Retina (tissue), 1 donor: ENCODE results near the gene CENPB.
"Not testable (repeated sequence)": the region's sequence is repeated elsewhere in the genome, so short reads cannot be mapped to it uniquely, and the experiment has no call there.

Experiments
- DNase-seq: peaks from one replicate; pipeline ENCODE4 v3.0.0-alpha.2; 2016

The CENPB gene

GRCh38 chr20:3811467-3812258 is 25.1 kb upstream of the CENPB start:
- peak; percentile 68 for DNase-seq

- DNase-seq = no peak
Observed at GRCh38 chr20:3808544-3808943, 22.0 kb upstream of the CENPB start.

GRCh38 chr20:3804781-3805180 is 18.2 kb upstream of the CENPB start:
- DNase-seq = no peak

- no peak for DNase-seq
Observed at GRCh38 chr20:3804254-3804751, 17.8 kb upstream of the CENPB start.

GRCh38 chr20:3803854-3804253 is 17.3 kb upstream of the CENPB start:
- no peak for DNase-seq

GRCh38 chr20:3803289-3803688 is 16.7 kb upstream of the CENPB start:
- no peak for DNase-seq

- DNase-seq = no peak
Observed at GRCh38 chr20:3802524-3803239, 16.1 kb upstream of the CENPB start.

- no peak for DNase-seq
Observed at GRCh38 chr20:3801846-3802245, 15.3 kb upstream of the CENPB start.

GRCh38 chr20:3801299-3801698 is 14.8 kb upstream of the CENPB start:
- no peak for DNase-seq

- DNase-seq = no peak
Observed at GRCh38 chr20:3800878-3801260, 14.3 kb upstream of the CENPB start.

- DNase-seq = no peak
Observed at GRCh38 chr20:3800256-3800877, 13.8 kb upstream of the CENPB start.

- no peak for DNase-seq
Observed at GRCh38 chr20:3798908-3799248, 12.3 kb upstream of the CENPB start.

GRCh38 chr20:3798373-3798768 is 11.8 kb upstream of the CENPB start:
- DNase-seq = no peak

GRCh38 chr20:3797592-3798372 is 11.2 kb upstream of the CENPB start:
- no peak for DNase-seq

GRCh38 chr20:3797226-3797545 is 10.6 kb upstream of the CENPB start:
- no peak for DNase-seq

- no peak for DNase-seq
Observed at GRCh38 chr20:3796477-3797225, 10.1 kb upstream of the CENPB start.

- DNase-seq = peak; percentile 91
Observed at GRCh38 chr20:3795511-3796468, 9.2 kb upstream of the CENPB start, which contains the start of gene CDC25B. Gene CDC25B, plus strand, starts transcription at chr20:3796310. Its CDS starts 222 bp downstream, at chr20:3796532.

- no peak for DNase-seq
Observed at GRCh38 chr20:3794701-3795420, 8.3 kb upstream of the CENPB start.

GRCh38 chr20:3794168-3794567 is 7.6 kb upstream of the CENPB start:
- DNase-seq = not testable (repeated sequence)

GRCh38 chr20:3789201-3789600 is 2.7 kb upstream of the CENPB start:
- not testable (repeated sequence) for DNase-seq
